LNCAP (cell line): ENCODE measurements around the gene VAPB.

Experiments
- TF ChIP-seq, protein P1 (sequence below): fragments of 450-650 bp; IDR thresholded peaks from 2 replicates; pipeline ENCODE4 v1.5.1; 2017; ENCODE audit warnings: mild to moderate bottlenecking

Gene VAPB

DNA sequence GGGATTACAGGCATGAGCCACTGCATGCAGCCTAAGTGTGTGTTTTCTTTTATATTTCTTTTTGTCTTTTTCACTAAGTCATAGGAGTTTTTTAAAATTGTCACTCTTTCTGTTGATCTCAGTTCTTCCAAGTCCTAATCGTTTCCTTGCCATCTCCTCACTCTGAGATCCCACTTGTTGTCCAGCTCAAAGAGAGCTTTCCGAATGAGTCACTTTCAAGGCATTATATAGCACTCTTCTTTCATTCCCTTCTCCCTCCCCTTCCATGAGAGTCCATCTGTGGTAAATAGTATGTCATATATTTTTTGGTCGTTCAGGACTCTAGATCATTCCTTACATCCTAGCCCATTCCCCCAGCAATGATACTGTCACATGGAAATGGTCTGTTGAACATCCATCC lies 4.3 kb downstream of the VAPB start:
- TF ChIP-seq, protein P1, sequence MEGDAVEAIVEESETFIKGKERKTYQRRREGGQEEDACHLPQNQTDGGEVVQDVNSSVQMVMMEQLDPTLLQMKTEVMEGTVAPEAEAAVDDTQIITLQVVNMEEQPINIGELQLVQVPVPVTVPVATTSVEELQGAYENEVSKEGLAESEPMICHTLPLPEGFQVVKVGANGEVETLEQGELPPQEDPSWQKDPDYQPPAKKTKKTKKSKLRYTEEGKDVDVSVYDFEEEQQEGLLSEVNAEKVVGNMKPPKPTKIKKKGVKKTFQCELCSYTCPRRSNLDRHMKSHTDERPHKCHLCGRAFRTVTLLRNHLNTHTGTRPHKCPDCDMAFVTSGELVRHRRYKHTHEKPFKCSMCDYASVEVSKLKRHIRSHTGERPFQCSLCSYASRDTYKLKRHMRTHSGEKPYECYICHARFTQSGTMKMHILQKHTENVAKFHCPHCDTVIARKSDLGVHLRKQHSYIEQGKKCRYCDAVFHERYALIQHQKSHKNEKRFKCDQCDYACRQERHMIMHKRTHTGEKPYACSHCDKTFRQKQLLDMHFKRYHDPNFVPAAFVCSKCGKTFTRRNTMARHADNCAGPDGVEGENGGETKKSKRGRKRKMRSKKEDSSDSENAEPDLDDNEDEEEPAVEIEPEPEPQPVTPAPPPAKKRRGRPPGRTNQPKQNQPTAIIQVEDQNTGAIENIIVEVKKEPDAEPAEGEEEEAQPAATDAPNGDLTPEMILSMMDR, result no peak

DNA sequence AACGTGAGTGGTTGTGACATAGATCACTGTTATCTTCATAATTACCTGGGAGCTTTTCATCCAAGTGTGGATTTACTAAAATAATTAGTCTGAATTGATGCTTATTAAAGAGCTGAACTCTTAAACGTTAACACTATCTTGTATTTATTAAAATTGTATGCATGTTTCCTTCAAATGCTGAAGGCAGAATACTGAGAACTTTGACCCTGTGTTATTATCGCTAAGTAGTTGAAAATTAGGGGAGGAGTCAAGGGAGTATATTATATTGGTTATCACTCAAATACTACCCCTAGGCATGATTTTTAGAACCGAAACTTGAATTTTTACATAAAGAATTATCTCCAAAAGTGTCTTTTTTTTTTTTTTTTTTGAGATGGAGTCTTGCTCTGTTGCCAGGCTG lies 5.8 kb downstream of the VAPB start:
- TF ChIP-seq, protein P1, result no peak

DNA sequence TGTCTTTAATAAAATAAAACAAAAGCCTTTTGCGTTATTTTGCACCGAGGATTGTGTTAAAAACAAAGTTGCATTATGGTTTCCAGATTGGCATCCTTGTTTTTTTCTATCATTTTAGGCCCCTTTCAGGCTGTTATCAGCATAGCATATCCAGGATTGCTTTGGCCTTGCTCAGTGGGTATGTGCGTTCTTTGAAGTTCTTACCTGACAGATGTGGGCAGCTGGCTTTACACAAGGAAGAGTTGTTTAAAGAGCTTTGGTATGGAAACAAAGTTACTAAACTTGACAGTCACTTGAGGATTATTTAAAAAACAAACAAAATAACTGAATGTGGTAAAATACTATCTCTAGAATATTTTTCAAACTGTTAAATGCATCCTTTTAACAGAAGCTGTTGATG lies 6.6 kb downstream of the VAPB start:
- TF ChIP-seq, protein P1, result no peak

DNA sequence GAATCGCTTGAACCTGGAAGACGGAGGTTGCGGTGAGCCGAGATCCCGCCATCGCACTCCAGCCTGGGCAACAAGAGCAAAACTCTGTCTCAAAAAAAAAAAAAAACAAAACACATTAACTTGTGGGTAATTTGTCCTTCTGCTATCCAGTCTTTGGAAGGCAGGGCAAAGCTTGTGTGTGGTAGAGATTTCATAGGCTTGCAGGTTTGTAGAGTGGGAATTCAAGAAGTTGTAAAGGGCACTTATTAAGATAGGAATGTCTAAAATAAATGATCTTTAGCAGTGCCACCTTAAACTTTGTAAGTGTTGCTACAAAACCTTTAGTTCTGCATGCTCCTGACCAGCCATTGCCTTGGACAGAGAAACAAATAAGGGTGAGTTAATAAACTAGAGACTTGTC lies 8.4 kb downstream of the VAPB start:
- TF ChIP-seq, protein P1, result no peak

DNA sequence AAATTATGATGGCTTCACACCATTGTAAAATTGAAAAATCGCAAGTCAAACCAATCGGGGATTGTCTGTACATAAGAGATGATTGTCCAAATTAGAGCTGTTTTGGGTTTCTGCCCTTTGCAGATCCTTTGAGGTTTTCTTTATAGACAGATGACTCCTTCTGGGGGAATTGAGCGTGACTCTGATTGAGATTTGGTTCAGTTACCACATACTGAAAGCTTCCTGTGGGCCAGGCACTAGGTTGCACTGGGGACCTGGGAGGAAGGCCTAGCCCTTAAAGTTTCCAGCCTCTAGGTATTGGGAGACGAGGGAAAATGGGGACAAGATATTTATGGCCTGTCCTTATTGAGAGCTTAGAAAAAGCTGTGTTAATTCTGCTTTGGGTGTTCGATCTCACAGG lies 9.2 kb downstream of the VAPB start:
- TF ChIP-seq, protein P1, result no peak

DNA sequence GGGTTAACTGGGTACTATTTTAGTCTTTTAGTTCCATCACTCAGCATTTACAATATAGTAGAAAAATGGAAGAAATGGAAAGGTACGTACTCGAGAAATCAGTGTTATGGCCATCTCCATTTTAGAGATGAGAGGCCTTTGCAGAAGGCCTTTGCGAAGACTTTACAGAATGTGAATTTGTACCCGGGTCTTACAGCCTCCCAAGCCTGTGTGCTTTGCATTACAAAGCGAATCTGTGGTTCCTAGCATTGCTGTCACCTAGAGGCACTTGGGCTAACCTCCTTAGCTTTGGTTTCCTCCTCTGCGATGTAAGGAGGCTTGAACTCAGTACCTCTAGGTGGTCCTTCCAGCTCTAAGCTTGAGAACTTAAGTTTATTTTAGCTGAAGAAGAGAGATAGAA lies 10.9 kb downstream of the VAPB start:
- TF ChIP-seq, protein P1, result no peak

DNA sequence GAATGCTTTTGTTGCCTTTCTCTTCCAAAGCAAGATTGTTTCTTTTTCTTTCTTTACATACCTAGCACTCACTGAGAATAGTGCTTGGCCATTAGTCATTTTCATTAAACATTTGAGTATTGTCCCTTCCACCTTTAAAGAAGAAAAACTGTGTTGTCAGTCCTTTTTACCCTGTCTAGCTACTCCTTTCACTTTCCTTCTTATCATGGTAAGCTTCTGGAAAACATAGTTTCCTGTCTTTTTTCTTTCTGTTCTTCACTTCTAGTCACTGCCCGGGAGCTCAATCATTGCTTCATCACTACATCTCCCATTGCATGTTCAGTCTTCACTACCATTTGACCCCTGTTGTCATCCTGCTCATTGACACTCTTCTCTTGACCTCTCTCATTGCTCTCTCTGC lies 12.1 kb downstream of the VAPB start:
- TF ChIP-seq, protein P1, result no peak

DNA sequence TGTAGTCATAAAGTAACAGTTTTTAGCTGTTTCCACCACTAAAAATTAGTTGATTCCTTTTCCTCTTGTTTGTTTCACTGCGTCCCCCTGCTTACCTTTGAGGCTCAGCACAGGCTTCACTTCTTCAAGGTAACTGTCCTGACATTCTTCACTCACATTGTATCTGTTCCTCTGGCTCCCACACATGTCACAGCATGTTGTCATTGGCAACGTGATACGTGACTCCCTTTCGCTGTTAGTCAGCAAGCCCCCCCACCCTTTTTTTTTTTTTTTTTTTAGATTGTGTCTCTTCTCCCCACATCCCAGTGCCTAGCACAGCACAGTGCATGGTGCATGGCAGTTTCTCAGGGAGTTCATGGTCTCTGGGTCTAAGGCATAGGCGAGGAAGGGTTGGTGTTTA lies 13.3 kb downstream of the VAPB start:
- TF ChIP-seq, protein P1, result no peak
